BJ (cell line): ENCODE measurements around the gene NUP153. TPM values are rescaled to one million over a fixed set of nuclear protein-coding genes. Genes with fewer than 3 reads are reported as not detected.
A peak's percentile ranks its signal among the peaks of the same experiment; 100 is the strongest.

ENCODE experiments used
- CTCF ChIA-PET: fragments of 350-600 bp; formaldehyde crosslinking; extraction: SDS; loops from one replicate; lab custom pipeline; 2021; ENCODE audit warnings: antibody characterized with exemption, inconsistent platforms; lab: Yijun Ruan, JAX
- POLR2A ChIA-PET: fragments of 300-600 bp; sonication (Branson Sonifier 250); formaldehyde crosslinking; extraction: SDS; loops from one replicate; lab custom pipeline; 2021; ENCODE audit warnings: antibody characterized with exemption; lab: Charles Lee
- DNase-seq: peaks from one replicate; pipeline ENCODE4 v3.0.0-alpha.2; 2011; ENCODE audit warnings: low read depth
- H3K27me3 ChIP-seq: 2 replicates; pipeline ENCODE4 v1.6.0; 2011; ENCODE audit warnings: low read length; ENCODE audit not compliant: control insufficient read depth, insufficient read depth
- H3K36me3 ChIP-seq: 2 replicates; pipeline ENCODE4 v1.5.1; 2011; ENCODE audit warnings: low read length; ENCODE audit not compliant: control insufficient read depth, insufficient read depth
- H3K4me3 ChIP-seq: 2 replicates; pipeline ENCODE4 v1.5.1; 2011; ENCODE audit warnings: low read depth, mild to moderate bottlenecking, control low read depth, low read length
- CTCF ChIP-seq: IDR thresholded peaks from 2 replicates; pipeline ENCODE4 v1.5.1; 2011; ENCODE audit warnings: low read depth, mild to moderate bottlenecking, control low read depth, inconsistent platforms, low read length, moderate library complexity; ENCODE audit not compliant: insufficient read depth
- polyA plus RNA-seq: library from polyadenylated mRNA; depleted of rRNA; stranded (reverse); fragments of >200 nt; gene quantifications from 2 replicates; pipeline ENCODE4 v1.2.3, GENCODE V29; 2011

Gene NUP153
- polyA plus RNA-seq, 1 experiment = 15.6 TPM

GRCh38 chr6:17606606-17607005 lies 100.1 kb downstream of the NUP153 start:
- Histone ChIP-seq H3K4me3 (no peak overlapping the region), H3K36me3 (no peaks in the 10 kb centered on the region; the same call in 1 of the 2 replicates), H3K27me3 (no peaks in the 10 kb centered on the region)
- DNase-seq = no peak
- TF ChIP-seq CTCF = no peak
- POLR2A ChIA-PET = no interaction called here
- CTCF ChIA-PET = interaction anchor here (1.0 to 1.4 kb wide), 2 partner anchors 23 to 24 kb away, joined by 3 read pairs; no protein-coding TSS in a partner anchor

- ChIA-PET CTCF (interaction anchor here (3.8 kb wide), 1 partner anchor 19 kb away, joined by 14 read pairs; no protein-coding TSS in a partner anchor), POLR2A (no interaction called here)
- DNase-seq = no peak
- Histone ChIP-seq H3K4me3 (no peak overlapping the region), H3K36me3 (no peaks in the 10 kb centered on the region; the same call in 1 of the 2 replicates), H3K27me3 (no peaks in the 10 kb centered on the region)
- no peak for TF ChIP-seq CTCF
Observed at GRCh38 chr6:17602888-17603287, 103.8 kb downstream of the NUP153 start.

GRCh38 chr6:17601386-17601703 lies 105.4 kb downstream of the NUP153 start:
- TF ChIP-seq CTCF = no peak
- no peaks in the 10 kb centered on the region for H3K27me3 ChIP-seq
- H3K4me3 ChIP-seq = peak overlapping the region; percentile 86
- ChIA-PET POLR2A (interaction anchor here (0.7 kb wide), 1 partner anchor 213 kb away, joined by 3 read pairs; no protein-coding TSS in a partner anchor), CTCF (interaction anchor here (0.6 to 3.8 kb wide), 3 partner anchors 17 to 188 kb away, joined by 3 to 14 read pairs (median 5); no protein-coding TSS in a partner anchor)
- no peak for DNase-seq
- H3K36me3 ChIP-seq = no peaks in the 10 kb centered on the region; the same call in 1 of the 2 replicates

- no peak for TF ChIP-seq CTCF
- no peak for DNase-seq
- ChIA-PET CTCF (interaction anchor here (0.6 to 3.8 kb wide), 7 partner anchors 12 to 417 kb away, joined by 3 to 14 read pairs (median 4); no protein-coding TSS in a partner anchor), POLR2A (interaction anchor here (0.6 to 1.0 kb wide), 5 partner anchors 12 to 566 kb away, joined by 3 to 6 read pairs (median 3); no protein-coding TSS in a partner anchor)
- no peaks in the 10 kb centered on the region for H3K27me3 ChIP-seq
- H3K4me3 ChIP-seq = peak overlapping the region; percentile 86
- H3K36me3 ChIP-seq = no peaks in the 10 kb centered on the region; the same call in 1 of the 2 replicates
Observed at GRCh38 chr6:17600527-17601385, 106.0 kb downstream of the NUP153 start.
